Mesenchymal stem cell (in vitro differentiated cells and primary cell): Measurements from ENCODE around the gene ADORA2B.

Source experiments
- DNase-seq: peaks from one replicate; pipeline ENCODE4 v3.0.0-alpha.2; 2013
- H2AFZ ChIP-seq: one replicate; pipeline ENCODE4 v1.6.1; 2013; ENCODE audit warnings: low read depth, mild to moderate bottlenecking, control low read depth, inconsistent platforms, low read length, moderate library complexity
- H2AK5ac ChIP-seq: 2 replicates; pipeline ENCODE4 v1.6.1; 2013; ENCODE audit warnings: low read length, moderate library complexity, mild to moderate bottlenecking, inconsistent platforms; ENCODE audit not compliant: severe bottlenecking
- H2BK120ac ChIP-seq: one replicate; pipeline ENCODE4 v1.6.1; 2013; ENCODE audit warnings: low read depth, mild to moderate bottlenecking, inconsistent platforms, low read length, moderate library complexity
- H2BK12ac ChIP-seq, 2 experiments: one replicate each; pipeline ENCODE4 v1.6.1; 2013; ENCODE audit warnings: inconsistent platforms in 2 of 2, low read length in 2 of 2, mild to moderate bottlenecking in 2 of 2, moderate library complexity in 2 of 2, control low read depth in 1 of 2
- H2BK15ac ChIP-seq: one replicate; pipeline ENCODE4 v1.6.1; 2013; ENCODE audit warnings: mild to moderate bottlenecking, low read depth, inconsistent platforms; ENCODE audit not compliant: poor library complexity, severe bottlenecking
- H2BK5ac ChIP-seq: 2 replicates; pipeline ENCODE4 v1.6.1; 2013; ENCODE audit warnings: low read depth, mild to moderate bottlenecking, low read length, control low read depth, inconsistent platforms; ENCODE audit not compliant: poor library complexity, severe bottlenecking
- H3K14ac ChIP-seq, 2 experiments: one replicate each; pipeline ENCODE4 v1.6.1; 2013; ENCODE audit warnings: inconsistent platforms in 2 of 2, low read length in 2 of 2, control low read depth in 1 of 2, mild to moderate bottlenecking in 1 of 2, moderate library complexity in 1 of 2
- H3K18ac ChIP-seq, 2 experiments: one replicate each; pipeline ENCODE4 v1.6.1; 2013; ENCODE audit warnings: inconsistent platforms in 2 of 2, low read length in 2 of 2, control low read depth in 1 of 2, low read depth in 1 of 2, mild to moderate bottlenecking in 1 of 2
- H3K23ac ChIP-seq, 2 experiments: one replicate each; pipeline ENCODE4 v1.6.1; 2013; ENCODE audit warnings: inconsistent platforms in 2 of 2, low read length in 2 of 2, mild to moderate bottlenecking in 2 of 2, moderate library complexity in 2 of 2, control low read depth in 1 of 2
- H3K27ac ChIP-seq: 2 replicates; pipeline ENCODE4 v1.5.1; 2013; ENCODE audit warnings: mild to moderate bottlenecking, moderate library complexity, low read length, control low read depth, inconsistent platforms; ENCODE audit not compliant: poor library complexity, severe bottlenecking
- H3K27me3 ChIP-seq, 2 experiments: 2 replicates each; pipeline versions ENCODE4 v1.6.1 to v1.7.0; 2013; ENCODE audit warnings: low read length in 2 of 2, mild to moderate bottlenecking in 2 of 2, moderate library complexity in 2 of 2, control low read depth in 1 of 2, inconsistent platforms in 1 of 2; ENCODE audit not compliant: control insufficient read depth in 1 of 2, insufficient read depth in 1 of 2
- H3K36me3 ChIP-seq, 2 experiments: 2 replicates each; pipeline versions ENCODE4 v1.6.1 to v1.7.0; 2013; ENCODE audit warnings: low read length in 2 of 2, control low read depth in 1 of 2, inconsistent platforms in 1 of 2, low read depth in 1 of 2, mild to moderate bottlenecking in 1 of 2; ENCODE audit not compliant: insufficient read depth in 2 of 2, control insufficient read depth in 1 of 2
- H3K4ac ChIP-seq, 2 experiments: one replicate each; pipeline ENCODE4 v1.6.1; 2013; ENCODE audit warnings: inconsistent platforms in 2 of 2, low read length in 2 of 2, mild to moderate bottlenecking in 2 of 2, moderate library complexity in 2 of 2, control low read depth in 1 of 2, low read depth in 1 of 2
- H3K4me1 ChIP-seq: 2 replicates; pipeline ENCODE4 v1.6.1; 2013; ENCODE audit warnings: low read depth, low read length, control low read depth; ENCODE audit not compliant: control insufficient read depth, insufficient read depth
- H3K4me2 ChIP-seq: 2 replicates; pipeline ENCODE4 v1.6.1; 2013; ENCODE audit warnings: low read length, mild to moderate bottlenecking, inconsistent platforms; ENCODE audit not compliant: poor library complexity, severe bottlenecking
- H3K4me3 ChIP-seq, 2 experiments: 2 replicates each; pipeline versions ENCODE4 v1.5.1 to v1.7.0; 2013; ENCODE audit warnings: low read length in 2 of 2, mild to moderate bottlenecking in 2 of 2, control low read depth in 1 of 2, low read depth in 1 of 2; ENCODE audit not compliant: insufficient read depth in 1 of 2
- H3K79me1 ChIP-seq: replicated peaks from 2 replicates; pipeline ENCODE4 v1.6.1; 2013; ENCODE audit warnings: mild to moderate bottlenecking, control low read depth, low read length, inconsistent platforms; ENCODE audit not compliant: poor library complexity, severe bottlenecking
- H3K9ac ChIP-seq: 2 replicates; pipeline ENCODE4 v1.7.0; 2013; ENCODE audit warnings: mild to moderate bottlenecking, low read length, moderate library complexity
- H3K9me3 ChIP-seq: 2 replicates; pipeline ENCODE4 v1.7.0; 2013; ENCODE audit warnings: mild to moderate bottlenecking, low read length; ENCODE audit not compliant: control insufficient read depth
- H4K8ac ChIP-seq: one replicate; pipeline ENCODE4 v1.6.1; 2013; ENCODE audit warnings: inconsistent platforms, mild to moderate bottlenecking, low read length, moderate library complexity
- H4K91ac ChIP-seq: one replicate; pipeline ENCODE4 v1.6.1; 2013; ENCODE audit warnings: mild to moderate bottlenecking, low read length, inconsistent platforms
- WGBS: methylation state at CpG from one replicate; pipeline ENCODE4 v1.1.7; 2013; ENCODE audit warnings: mixed read lengths; 5-methylcytosine and 5-hydroxymethylcytosine counted together

The ADORA2B gene

GRCh38 chr17:15971882-15972281 lies 27.0 kb downstream of the ADORA2B start:
- H2BK12ac ChIP-seq: peak overlapping the region in 1 of 2 experiments; percentile 16
- no peaks in the 10 kb centered on the region for H3K9me3 ChIP-seq
- no peak overlapping the region for H3K9ac ChIP-seq
- DNase-seq: no peak
- H4K8ac ChIP-seq: no peak overlapping the region
- H3K18ac ChIP-seq: no peak overlapping the region
- 97% methylated on average over 4 of the region's 5 CpGs for whole genome bisulfite sequencing
- no peak overlapping the region for H2BK120ac ChIP-seq
- no peak overlapping the region for H2BK15ac ChIP-seq
- peaks cover 7 to 21% of the 10 kb centered on the region in 2 experiments for H3K36me3 ChIP-seq
- H2BK5ac ChIP-seq: no peak overlapping the region
- H3K14ac ChIP-seq: no peak overlapping the region
- H3K23ac ChIP-seq: no peak overlapping the region
- H3K79me1 ChIP-seq: peaks cover 40% of the 10 kb centered on the region
- no peak overlapping the region for H3K4me3 ChIP-seq
- H3K27me3 ChIP-seq: no peaks in the 10 kb centered on the region
- no peak overlapping the region for H3K4ac ChIP-seq
- no peak overlapping the region for H2AFZ ChIP-seq
- H3K27ac ChIP-seq: no peak overlapping the region
- no peak overlapping the region for H4K91ac ChIP-seq
- peaks cover 13% of the 10 kb centered on the region for H3K4me1 ChIP-seq
- no peak overlapping the region for H2AK5ac ChIP-seq
- no peak overlapping the region for H3K4me2 ChIP-seq

- Histone ChIP-seq H2BK120ac (no peak overlapping the region), H3K4me3 (no peak overlapping the region), H3K4me2 (no peak overlapping the region), H2BK15ac (no peak overlapping the region), H4K8ac (no peak overlapping the region), H3K18ac (no peak overlapping the region), H3K4me1 (peaks cover 7% of the 10 kb centered on the region), H3K9ac (no peak overlapping the region), H3K23ac (no peak overlapping the region), H2BK5ac (no peak overlapping the region), H4K91ac (no peak overlapping the region), H3K27ac (no peak overlapping the region), H3K9me3 (no peaks in the 10 kb centered on the region), H3K4ac (no peak overlapping the region), H3K79me1 (peaks cover 40% of the 10 kb centered on the region), H2AFZ (no peak overlapping the region), H2AK5ac (no peak overlapping the region), H3K14ac (no peak overlapping the region), H3K36me3 (peaks cover 7 to 26% of the 10 kb centered on the region in 2 experiments), H2BK12ac (no peak overlapping the region), H3K27me3 (no peaks in the 10 kb centered on the region)
- no peak for DNase-seq
- 82% methylated on average over 4 of the region's 4 CpGs for WGBS
These were observed 27.6 kb downstream of the ADORA2B start for GRCh38 chr17:15972497-15972951.

- Histone ChIP-seq H3K9me3 (no peaks in the 10 kb centered on the region), H3K4me3 (no peak overlapping the region), H3K4me2 (no peak overlapping the region), H2BK12ac (no peak overlapping the region), H3K4ac (no peak overlapping the region), H2BK5ac (no peak overlapping the region), H4K91ac (no peak overlapping the region), H3K79me1 (peaks cover 40% of the 10 kb centered on the region), H3K9ac (no peak overlapping the region), H4K8ac (no peak overlapping the region), H3K18ac (no peak overlapping the region), H3K36me3 (peaks cover 7 to 31% of the 10 kb centered on the region in 2 experiments), H2AFZ (no peak overlapping the region), H3K27ac (no peak overlapping the region), H2AK5ac (no peak overlapping the region), H3K27me3 (no peaks in the 10 kb centered on the region), H3K23ac (no peak overlapping the region), H2BK15ac (no peak overlapping the region), H2BK120ac (no peak overlapping the region), H3K4me1 (peaks cover 6% of the 10 kb centered on the region), H3K14ac (no peak overlapping the region)
- DNase-seq: no peak
These were observed 28.1 kb downstream of the ADORA2B start for GRCh38 chr17:15973016-15973415.

- H3K4ac ChIP-seq: no peak overlapping the region
These were observed 28.9 kb downstream of the ADORA2B start for GRCh38 chr17:15973834-15974233.

More at GRCh38 chr17:15973834-15974233, 28.9 kb downstream of the ADORA2B start:
- peaks cover 7 to 38% of the 10 kb centered on the region in 2 experiments for H3K36me3 ChIP-seq
- H4K91ac ChIP-seq: no peak overlapping the region
- H3K79me1 ChIP-seq: peaks cover 34% of the 10 kb centered on the region
- DNase-seq: no peak
- no peak overlapping the region for H3K4me2 ChIP-seq
- no peak overlapping the region for H3K27ac ChIP-seq
- H3K23ac ChIP-seq: no peak overlapping the region
- H3K4me1 ChIP-seq: peaks cover 3% of the 10 kb centered on the region
- 95% methylated on average over 6 of the region's 6 CpGs for WGBS
- no peak overlapping the region for H2BK15ac ChIP-seq
- no peak overlapping the region for H3K18ac ChIP-seq
- no peak overlapping the region for H2BK12ac ChIP-seq
- no peak overlapping the region for H4K8ac ChIP-seq
- H2AFZ ChIP-seq: no peak overlapping the region
- H3K9me3 ChIP-seq: no peaks in the 10 kb centered on the region
- no peak overlapping the region for H2BK120ac ChIP-seq
- no peaks in the 10 kb centered on the region for H3K27me3 ChIP-seq
- no peak overlapping the region for H2BK5ac ChIP-seq
- H3K14ac ChIP-seq: no peak overlapping the region
- H3K4me3 ChIP-seq: no peak overlapping the region
- H2AK5ac ChIP-seq: no peak overlapping the region
- H3K9ac ChIP-seq: peak overlapping the region; percentile 5
